Loucy (cell line): ENCODE results near the gene DBI.

Experiments used
- CTCF ChIP-seq: fragments of 200-600 bp; sonication (generic); conservative IDR thresholded peaks from 2 replicates; pipeline ENCODE4 v1.5.1; 2014; ENCODE audit warnings: mild to moderate bottlenecking, antibody characterized with exemption, low read length
- EZH2phosphoT487 ChIP-seq: fragments of 200-600 bp; IDR thresholded peaks from 2 replicates; pipeline ENCODE4 v1.6.1; 2018; ENCODE audit warnings: antibody characterized with exemption, mild to moderate bottlenecking, moderate library complexity, borderline replicate concordance

GRCh38 chr2:119419803-119420508, 53.2 kb downstream of the DBI start:
- TF ChIP-seq CTCF (no peak), EZH2phosphoT487 (no peak)
